COLO829 (cell line): ENCODE results near the gene OPRL1.
A peak's percentile ranks its signal among the peaks of the same experiment; 100 is the strongest.
"Not testable (repeated sequence)": the region's sequence is repeated elsewhere in the genome, so short reads cannot be mapped to it uniquely, and the experiment has no call there.

ENCODE experiments used
- DNase-seq: peaks from one replicate; pipeline ENCODE4 v3.0.0; 2012; ENCODE audit warnings: low spot score

OPRL1 gene

DNA sequence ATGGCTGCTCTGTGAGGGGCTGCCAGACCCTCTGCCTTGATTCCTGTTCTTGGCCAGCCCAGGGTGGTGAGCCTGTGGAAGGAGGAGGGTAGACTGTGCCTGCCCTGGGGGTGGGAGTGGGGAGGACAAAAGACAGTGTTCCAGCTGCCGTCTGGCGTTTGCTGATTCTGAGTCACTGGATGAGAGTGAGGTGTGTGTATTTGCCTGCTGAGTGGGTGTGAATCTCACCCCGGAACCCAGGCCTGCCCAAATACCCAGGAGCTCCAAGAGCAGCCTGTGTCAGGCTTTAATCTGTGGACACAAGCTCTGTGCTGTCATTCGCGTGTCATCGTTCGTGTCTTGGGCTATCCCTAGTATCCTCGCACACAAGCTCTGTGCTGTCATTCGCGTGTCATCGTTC, 6.9 kb downstream of the OPRL1 start:
- no peak for DNase-seq

DNA sequence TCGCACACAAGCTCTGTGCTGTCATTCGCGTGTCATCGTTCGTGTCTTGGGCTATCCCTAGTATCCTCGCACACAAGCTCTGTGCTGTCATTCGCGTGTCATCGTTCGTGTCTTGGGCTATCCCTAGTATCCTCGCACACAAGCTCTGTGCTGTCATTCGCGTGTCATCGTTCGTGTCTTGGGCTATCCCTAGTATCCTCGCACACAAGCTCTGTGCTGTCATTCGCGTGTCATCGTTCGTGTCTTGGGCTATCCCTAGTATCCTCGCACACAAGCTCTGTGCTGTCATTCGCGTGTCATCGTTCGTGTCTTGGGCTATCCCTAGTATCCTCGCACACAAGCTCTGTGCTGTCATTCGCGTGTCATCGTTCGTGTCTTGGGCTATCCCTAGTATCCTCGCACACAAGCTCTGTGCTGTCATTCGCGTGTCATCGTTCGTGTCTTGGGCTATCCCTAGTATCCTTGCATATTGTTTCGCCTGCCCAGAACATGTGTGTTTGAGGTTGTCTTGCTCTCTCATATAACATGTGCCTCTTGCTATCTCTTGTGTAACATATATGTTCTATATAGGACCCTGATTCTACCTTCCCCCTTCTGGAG, 7.4 kb downstream of the OPRL1 start:
- DNase-seq: not testable (repeated sequence)

DNA sequence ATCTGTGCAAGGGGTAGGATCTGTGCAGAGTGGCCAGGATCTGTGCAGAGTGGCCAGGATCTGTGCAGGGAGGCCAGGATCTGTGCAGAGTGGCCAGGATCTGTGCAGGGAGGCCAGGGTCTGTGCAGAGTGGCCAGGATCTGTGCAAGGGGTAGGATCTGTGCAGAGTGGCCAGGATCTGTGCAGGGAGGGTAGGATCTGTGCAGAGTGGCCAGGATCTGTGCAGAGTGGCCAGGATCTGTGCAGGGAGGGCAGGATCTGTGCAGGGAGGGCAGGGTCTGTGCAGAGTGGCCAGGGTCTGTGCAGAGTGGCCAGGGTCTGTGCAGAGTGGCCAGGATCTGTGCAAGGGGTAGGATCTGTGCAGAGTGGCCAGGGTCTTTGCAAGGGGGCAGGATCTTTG, 8.7 kb downstream of the OPRL1 start:
- DNase-seq: not testable (repeated sequence)

DNA sequence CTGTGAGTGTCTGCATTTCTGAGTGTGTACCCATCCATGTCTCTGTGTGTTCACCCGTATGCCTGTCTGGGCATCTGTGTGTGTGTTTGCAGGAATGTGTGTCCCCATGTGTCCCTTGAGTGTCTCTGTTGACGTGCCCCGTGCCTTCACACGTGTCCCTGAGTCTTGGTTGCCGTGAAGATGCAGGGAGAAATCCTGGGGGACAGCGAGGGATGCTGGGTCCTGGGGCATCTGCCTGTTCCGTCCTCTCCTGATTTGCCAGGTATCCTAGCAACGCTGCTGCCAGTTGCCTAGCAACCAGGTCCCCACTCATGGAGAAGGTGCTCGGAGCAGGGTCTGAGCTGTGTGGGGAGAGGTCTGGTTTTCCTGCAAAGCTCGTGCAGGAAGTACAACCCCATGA, 10.3 kb downstream of the OPRL1 start:
- no peak for DNase-seq

DNA sequence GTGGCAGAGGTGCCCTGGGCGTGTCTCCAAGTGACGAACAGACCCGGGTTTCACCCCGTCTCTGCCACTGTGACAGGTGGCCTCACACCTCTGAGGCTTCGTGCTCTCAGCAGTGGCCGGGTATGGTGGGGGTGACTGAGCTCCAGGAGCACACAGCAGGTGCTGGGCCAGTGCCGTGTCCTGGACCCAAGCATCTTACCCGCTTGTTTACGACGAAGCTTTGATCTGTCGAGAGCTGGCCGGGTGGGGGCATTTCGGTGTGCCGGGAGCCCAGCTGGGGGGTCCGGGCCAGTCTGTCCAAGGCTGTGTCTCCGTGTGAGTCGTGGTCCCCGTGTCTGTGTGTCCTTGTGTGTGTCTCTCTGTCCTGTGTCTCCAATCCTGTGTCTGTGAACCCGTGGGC, 11.5 kb downstream of the OPRL1 start:
- DNase-seq: no peak

DNA sequence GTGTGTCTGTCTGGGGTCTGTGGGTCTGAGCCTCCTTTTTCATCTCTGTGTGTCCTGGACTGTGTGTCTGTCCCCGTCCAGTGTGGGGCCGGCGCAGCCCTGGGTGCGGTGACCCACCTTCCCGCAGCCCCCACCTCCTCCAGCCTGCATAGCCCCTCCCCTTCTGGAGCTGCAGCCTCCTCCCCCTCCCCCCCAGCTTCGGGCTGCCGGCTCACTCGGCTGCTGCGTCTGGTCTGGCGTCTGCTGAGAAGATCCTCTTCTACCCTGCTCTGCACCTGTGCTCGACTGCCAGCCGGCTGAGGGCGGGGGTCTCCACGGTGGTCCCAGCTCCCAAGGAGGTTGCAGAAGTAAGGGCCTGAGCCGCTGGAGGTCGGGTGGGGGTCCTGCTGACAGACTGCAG, 11.9 kb downstream of the OPRL1 start:
- DNase-seq: no peak

DNA sequence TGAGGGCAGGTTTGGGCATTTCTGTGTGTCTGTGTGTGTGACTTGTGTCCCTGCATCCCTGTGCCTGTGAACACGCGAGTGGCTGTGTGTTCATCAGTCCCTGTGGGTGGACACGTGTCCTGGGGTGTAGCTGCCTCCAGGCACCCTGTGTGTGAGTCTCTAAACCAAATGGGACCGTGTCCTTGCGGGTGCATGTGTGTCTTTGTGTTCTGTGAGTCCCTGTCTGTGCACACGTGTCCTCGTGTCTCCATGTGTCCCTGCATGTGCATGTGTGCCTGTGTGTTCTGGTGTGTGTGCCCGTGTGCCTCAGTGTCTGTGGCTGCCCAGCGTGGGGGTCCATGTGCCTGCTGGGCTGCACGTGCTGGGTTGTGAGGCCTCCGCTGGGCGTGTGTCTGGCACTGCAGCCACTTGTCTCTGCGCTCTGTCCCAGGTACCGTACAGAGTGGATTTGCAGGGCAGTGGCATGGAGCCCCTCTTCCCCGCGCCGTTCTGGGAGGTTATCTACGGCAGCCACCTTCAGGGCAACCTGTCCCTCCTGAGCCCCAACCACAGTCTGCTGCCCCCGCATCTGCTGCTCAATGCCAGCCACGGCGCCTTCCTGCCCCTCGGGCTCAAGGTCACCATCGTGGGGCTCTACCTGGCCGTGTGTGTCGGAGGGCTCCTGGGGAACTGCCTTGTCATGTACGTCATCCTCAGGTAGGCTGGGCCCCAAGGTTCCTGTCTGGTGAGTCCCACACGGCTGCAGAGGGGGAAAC, 12.6 kb downstream of the OPRL1 start:
- no peak for DNase-seq

DNA sequence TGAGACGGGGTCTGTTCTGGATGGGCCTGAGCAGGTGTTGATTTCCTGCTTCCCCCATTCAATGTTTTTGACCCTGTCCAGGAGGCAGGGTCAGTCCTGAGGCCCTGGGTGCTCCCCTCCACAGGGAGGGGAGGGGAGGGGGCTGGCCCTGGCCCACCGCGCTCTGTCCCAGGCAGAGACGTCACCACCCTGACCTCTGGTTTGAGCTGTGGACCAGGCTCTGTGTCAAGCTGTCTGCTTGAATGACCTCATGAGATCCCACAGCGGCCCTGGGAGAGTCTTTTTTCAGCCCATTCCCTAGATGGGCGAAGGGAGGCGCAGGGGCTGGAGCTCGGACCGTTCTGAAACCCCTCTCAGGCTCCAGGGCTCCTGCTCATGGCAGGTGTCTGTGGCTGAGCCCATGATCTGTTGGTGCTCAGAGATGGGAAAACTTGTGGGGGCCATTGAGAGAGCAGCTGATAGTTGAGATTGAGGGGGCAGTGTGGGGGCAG, 13.2 kb downstream of the OPRL1 start:
- DNase-seq: no peak

DNA sequence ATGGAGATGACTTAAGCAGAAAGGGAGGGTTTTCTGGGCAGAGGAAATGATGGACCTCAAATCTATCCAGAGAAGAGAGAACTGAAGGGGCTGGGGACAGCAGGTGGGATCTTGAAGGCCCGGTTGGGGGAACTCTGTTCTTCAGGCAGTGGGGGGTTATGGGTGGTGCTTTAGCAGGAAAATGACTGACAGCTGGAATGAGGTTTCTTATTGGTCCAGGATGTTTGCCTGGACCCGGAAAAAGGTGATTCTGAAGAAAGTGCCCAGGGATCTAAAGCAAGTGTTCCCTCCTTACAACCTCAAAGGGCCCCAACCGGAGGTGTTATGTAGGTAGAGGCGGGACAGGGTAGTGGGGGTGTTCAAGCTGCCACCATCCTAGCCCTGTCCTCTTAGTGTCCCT, 15.6 kb downstream of the OPRL1 start:
- no peak for DNase-seq

DNA sequence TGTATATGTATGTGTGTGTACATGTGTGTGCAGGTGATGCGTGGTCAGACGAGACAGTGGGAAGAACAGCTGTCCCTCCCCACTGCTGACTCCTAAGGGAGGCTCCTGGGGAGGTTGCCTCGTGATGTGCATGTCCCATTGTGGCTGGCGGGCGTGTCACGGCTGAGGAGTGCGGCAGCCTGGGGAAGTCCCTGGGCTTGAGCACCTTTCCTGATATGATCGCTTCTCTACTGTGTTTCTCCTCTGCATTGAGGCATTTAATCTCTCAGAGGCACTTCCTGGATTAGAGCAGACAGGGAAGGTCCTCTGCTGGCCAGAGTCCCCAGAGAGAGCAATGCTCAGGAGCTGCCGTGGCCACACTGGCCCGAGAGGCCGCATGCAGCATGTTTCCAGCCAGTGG, 16.0 kb downstream of the OPRL1 start:
- DNase-seq: no peak

DNA sequence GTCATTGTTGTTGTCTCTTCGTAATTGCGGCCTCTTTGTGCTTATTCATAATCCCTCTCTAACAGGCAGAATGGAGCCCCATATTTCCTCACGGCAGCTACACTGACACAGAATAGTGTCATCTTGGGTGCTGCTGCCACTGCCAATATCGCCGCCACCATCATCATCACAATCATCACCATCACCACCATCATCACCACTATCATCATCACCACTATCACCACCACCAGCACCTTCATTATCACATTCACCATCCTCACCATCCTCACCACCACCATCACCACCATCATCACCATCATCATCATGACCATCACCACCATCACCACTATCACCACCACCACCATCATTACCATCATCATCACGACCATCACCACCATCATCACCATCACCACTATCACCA, 16.7 kb downstream of the OPRL1 start:
- no peak for DNase-seq

DNA sequence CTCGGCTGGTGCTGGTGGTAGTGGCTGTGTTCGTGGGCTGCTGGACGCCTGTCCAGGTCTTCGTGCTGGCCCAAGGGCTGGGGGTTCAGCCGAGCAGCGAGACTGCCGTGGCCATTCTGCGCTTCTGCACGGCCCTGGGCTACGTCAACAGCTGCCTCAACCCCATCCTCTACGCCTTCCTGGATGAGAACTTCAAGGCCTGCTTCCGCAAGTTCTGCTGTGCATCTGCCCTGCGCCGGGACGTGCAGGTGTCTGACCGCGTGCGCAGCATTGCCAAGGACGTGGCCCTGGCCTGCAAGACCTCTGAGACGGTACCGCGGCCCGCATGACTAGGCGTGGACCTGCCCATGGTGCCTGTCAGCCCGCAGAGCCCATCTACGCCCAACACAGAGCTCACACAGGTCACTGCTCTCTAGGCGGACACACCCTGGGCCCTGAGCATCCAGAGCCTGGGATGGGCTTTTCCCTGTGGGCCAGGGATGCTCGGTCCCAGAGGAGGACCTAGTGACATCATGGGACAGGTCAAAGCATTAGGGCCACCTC, 18.7 kb downstream of the OPRL1 start:
- no peak for DNase-seq

DNA sequence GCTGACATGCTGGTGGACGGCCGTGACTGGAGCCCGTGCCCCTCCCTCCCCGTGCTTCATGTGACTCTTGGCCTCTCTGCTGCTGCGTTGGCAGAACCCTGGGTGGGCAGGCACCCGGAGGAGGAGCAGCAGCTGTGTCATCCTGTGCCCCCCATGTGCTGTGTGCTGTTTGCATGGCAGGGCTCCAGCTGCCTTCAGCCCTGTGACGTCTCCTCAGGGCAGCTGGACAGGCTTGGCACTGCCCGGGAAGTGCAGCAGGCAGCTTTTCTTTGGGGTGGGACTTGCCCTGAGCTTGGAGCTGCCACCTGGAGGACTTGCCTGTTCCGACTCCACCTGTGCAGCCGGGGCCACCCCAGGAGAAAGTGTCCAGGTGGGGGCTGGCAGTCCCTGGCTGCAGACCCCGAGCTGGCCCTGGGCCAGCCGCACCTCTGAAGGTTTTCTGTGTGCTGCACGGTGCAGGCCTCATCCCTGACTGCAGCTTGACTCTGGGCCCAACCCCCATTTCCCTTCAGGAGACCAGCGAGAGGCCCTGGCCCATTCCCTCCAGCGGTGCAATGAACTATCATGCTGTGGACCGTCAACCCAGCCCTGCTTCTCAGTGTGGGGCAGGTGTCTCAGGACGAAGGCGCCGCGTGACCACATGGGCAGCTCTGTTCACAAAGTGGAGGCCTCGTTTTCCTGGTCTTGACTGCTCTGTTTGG, 19.4 kb downstream of the OPRL1 start:
- DNase-seq: no peak

DNA sequence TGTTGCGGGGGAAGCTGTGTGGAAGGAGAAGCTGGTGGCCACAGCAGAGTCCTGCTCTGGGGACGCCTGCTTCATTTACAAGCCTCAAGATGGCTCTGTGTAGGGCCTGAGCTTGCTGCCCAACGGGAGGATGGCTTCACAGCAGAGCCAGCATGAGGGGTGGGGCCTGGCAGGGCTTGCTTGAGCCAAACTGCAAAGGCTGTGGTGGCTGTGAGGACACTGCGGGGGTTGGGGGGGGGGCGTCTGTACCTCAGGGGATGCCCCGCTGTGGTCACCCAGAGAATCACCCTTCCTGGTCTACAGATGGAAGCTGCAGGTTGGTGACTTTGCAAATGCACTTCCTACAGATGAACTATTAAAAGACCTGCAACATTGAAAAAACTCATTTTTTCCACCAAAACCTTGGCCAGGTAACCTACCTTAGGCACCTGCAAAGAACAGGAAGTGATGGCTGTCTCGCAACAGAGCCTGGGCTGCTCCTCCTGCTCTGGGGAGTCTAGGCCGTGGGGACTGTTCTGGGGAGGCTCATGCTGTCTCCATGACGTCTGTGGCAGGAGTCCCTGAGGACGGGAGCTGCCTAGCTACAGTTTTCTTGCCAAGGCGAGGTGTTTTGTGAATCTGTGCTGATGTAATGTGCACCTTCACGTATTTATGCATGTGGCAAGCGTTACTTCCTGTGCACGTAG, 20.1 kb downstream of the OPRL1 start:
- DNase-seq: no peak

DNA sequence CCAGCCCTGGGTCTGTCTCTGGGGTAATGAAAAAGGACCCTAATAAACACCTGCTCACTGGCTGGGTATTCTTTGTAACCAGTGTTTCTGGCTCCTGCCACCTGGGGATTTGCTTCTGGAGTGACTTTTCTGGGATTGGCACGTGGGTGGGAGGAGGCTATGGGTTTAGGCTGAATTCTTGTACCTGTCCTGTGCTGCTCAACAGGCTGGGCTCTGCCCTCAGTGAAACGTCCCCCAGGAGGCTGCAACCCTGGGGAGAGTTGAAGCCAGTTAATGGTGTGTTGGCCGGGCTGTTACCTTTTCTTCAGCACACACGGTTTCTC, 20.6 kb downstream of the OPRL1 start:
- no peak for DNase-seq

DNA sequence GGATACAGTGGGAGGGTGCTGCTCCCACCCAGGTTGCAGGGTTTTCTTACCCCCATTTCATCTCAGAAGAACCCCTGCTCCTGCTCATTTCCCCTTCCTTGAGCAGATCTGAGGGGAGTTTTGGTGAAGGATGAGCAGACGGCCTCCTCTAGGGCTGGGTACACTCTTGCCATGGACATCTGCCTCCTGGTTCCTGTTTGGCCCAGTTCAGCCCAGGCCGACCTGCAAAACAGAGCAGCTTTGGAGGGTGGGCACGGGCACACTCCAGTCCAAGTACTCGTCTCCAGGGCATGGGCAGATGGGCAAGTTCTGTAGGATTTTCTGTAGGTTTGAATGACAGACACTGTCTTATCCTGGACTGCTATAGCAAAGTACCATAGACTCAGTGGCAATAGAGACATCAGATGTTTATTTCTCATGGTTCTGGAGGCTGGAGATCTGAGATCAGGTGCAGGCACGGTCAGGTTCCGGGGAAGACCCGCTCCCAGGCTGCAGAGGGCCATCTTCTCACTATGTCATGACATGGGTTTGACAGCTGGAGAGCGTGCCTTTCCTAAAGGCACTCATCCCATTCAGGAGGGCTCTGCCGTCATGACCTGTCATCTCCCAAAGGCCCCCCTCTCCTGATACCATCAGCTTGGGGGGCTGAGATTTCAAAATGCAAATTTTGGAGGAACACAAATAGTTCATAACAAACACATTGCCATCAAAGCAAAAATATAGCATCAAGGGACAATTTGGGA, 21.2 kb downstream of the OPRL1 start:
- DNase-seq: no peak

DNA sequence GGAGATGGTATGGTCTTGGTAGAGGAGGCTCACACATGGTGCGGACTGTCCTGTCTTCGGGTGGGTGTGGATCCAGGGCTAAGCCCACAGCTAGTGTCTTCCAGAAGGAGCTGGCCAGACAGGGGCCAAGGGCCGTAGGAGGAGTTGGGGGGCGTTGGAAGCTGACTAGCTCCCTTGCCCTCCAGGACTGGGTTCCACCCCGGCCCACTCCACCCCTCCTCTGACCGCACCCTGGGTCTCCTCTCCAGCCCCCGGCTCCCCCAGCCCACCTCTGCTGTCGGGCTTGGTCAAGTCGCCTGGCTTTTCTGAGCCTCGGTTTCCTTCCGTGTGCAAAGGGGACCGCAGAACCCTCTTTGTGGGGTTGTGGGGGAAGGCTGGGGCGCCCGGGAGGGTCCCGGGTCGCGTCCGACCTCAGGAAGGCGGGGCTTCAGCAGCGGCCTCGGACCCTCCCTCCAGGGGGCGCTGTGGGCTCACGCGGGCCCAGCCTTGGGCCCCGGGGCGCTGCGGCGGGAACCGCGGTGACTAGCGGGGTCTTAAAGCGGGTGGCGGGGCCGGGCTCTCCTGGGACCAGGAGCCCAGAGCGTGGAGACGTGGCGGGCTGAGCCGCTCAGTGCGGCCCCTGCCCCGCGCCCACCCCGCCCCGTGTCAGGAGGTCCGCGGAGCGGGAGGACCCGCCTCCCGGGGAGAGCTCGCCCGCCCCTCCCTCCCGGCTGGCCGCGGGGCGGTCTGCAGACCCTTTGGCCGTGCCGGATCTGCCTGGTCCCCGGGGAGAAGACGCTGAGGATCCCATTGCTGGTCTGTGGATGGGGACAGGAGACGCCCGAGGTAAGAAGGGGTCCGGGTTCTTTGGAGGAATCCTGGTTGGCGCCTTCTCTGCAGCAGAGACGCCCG, 22.1 kb downstream of the OPRL1 start:
- peak; percentile 56 for DNase-seq

DNA sequence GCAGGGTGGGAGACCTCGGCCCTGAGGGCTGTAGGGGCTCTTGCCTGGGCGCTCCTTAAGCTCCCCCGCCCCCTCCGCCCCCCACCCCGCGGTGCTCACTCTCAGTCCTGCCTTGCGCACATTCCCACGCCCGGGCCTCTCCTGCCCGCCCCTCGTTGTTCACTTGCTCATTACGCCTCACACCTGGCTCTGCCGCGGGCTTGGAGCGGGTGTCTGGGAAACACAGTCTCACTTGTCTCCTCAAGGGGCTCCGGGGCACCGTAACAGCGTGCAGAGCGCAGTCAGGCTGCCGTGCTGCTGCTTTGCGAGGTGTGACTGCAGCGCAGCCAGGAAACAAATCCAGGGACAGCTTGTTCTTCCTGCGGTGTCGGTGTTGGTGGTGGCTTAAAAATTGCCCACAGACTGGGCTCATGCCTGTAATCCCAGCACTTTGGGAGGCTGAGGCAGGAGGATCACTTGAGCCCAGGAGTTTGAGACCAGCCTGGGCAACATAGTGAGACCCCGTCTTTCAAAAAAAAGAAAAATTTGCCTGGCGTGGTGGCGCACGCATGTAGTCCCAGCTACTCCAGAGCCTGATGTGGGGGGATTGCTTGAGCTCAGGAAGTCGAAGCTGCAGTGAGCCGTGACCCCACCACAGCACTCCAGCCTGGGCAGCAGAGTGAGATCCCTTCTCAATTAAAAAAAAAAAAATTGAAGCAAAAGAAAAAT, 22.9 kb downstream of the OPRL1 start:
- no peak for DNase-seq

DNA sequence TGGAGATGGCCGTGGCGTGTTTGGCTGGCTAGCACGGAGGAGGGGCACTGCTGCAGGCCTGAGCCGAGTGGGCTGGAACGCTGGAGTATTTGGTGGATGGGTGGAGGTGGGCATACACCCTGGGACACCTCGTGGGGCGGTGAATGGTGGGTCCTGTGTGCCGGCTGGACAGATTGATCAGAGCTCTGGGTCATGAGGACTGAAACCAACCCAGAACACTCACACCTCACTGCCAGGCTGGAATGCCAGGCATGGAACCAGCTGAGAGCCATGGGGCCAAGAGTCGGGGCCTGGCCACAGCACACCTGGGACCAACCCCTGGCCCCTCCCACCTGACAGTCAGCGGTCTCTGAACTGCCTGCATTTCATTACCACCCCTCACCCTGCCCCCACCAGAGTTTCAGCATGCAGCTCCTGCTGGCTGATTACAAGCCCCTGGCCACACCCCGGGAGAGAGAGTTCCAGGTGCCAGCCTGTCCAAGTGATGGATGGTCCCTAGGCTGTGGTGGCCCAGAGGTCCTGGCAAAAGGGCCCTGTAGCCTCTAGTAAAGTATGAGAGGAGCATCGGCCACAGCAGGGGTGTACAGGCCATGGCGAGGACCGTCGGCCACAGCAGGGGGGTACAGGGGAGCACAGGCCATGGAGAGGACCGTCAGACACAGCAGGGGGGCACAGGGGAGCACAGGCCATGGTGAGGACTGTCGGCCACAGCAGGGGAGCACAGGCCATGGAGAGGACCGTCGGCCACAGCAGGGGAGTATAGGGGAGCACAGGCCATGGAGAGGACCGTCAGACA, 24.2 kb downstream of the OPRL1 start:
- no peak for DNase-seq
